ENCODE measurements around the gene ZNF761. TPM values are rescaled to one million over a fixed set of nuclear protein-coding genes. Genes with fewer than 3 reads are reported as not detected.
A peak's percentile ranks its signal among the peaks of the same experiment; 100 is the strongest.

ZNF761 gene
- total and polyA plus RNA-seq, 2 of the 13 experiments (the other 11 are each of a cell fraction or from before 2014, with no cell fraction given): 11.6 to 16.2 TPM

DNA sequence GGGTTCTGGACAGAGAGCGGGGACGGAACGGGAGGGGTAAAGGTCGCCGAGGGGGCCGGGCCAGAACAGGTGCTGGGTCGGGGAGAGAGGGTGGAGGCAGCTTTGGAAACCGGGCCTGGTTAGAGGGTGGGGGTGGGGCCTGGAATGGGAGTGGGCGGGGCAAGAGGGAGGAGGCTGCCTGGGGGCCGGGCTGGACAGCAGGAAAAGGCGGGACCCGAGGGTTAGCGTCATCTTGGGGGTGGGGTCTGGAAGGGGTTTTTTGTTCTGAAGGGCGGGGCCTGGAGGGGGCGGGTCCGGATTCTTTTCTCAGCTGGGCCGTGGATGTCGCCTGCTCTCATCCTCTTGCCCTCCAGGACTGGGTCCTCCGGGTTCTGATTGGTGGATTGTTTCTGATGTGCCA lies 31.5 kb downstream of the ZNF761 start (continued):
- TF ChIP-seq ZNF468 (CRISPR knock-in tag; IDR thresholded peaks at IDR 0.05) (no peak), ZNF180 (CRISPR knock-in tag; IDR thresholded peaks at IDR 0.05; ENCODE audit: borderline replicate concordance, low read depth) (no peak), SP2 (CRISPR knock-in tag; IDR thresholded peaks at IDR 0.05) (no peak)

DNA sequence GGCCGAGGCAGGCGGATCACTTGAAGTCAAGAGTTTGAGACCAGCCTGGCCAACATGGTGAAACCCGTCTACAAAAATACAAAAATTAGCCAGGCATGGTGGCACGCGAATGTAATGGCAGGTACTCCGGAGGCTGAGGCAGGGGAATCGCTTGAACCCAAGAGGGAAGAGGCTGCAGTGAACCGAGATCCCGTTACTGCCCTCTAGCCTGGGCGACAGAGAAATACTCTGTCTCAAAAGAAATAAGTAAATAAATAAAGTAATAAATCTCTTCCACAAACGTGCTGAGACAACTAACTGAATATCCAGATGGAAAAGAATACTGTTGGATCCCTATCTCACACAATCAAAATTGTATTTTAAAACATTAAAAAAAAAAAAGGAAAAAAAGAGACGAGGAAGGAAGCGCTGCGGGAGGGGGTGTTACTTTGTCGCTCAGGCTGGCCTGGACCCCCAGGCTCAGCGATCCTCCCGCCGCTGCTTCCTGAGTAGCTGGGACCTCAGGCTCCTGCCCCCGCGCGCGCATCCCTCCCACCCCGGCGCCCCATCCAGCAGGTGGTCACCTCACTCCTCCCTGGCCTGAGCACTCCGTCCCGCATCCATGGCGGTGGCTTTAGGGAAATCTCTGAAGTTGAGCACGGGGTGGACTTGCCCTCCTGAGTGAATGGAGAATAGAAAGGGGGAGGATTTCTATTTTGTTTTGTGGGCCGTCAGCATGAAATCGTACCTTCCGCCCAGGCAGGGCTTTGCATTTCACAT lies 35.1 kb downstream of the ZNF761 start:
- FAIRE-seq: no peak
- H3K27me3 ChIP-seq (ENCODE audit: control insufficient read depth in 1 of 2, insufficient read depth in 2 of 2, low read length in 2 of 2): no peaks in the 10 kb centered on the region; a peak in 1 of 5 replicates
- in situ Hi-C loops (cut with HindIII; ENCODE audit: extremely low pct_ligation_motif_present, low pct_unique_long_range_greater_than_20kb): no loop called here
- H4K20me1 ChIP-seq (ENCODE audit: insufficient read depth, low read length): no peaks in the 10 kb centered on the region
- BruUV-seq (replicated peaks): TSS peak; percentile 90
- peak overlapping the region; percentile 59 for H3K9ac ChIP-seq (ENCODE audit: insufficient read depth, low read depth, low read length)
- CTCF ChIA-PET (ENCODE audit: low intra/inter-chr PET ratio, low total read pairs): no interaction called here
- peak overlapping the region; percentile 83 for H2AFZ ChIP-seq (ENCODE audit: low read length)
- POLR2A ChIA-PET: no interaction called here
- peak overlapping the region; percentile 72 to 89 (median 89) for H3K4me3 ChIP-seq (replicated peaks in 1 of 3; ENCODE audit: insufficient read depth in 1 of 3, low read depth in 2 of 3, low read length in 3 of 3)
- H3K27ac ChIP-seq (ENCODE audit: extremely low read length, insufficient read depth, low read length): peak overlapping the region; percentile 87
- H3K4me2 ChIP-seq (ENCODE audit: low read depth, low read length): peak overlapping the region; percentile 73
- 27% methylated on average over 22 of the region's 31 CpGs for WGBS (ENCODE audit: low lambda C conversion rate)
- no peaks in the 10 kb centered on the region for H3K9me3 ChIP-seq (ENCODE audit: low read length)
- peak; percentile 66 for ATAC-seq
- DNase-seq (ENCODE audit: low spot score): no peak
- H3K4me1 ChIP-seq (ENCODE audit: insufficient read depth, low read length): peaks cover 45% of the 10 kb centered on the region
- no peaks in the 10 kb centered on the region; a peak in 1 of 5 replicates for H3K36me3 ChIP-seq (replicated peaks in 1 of 2; ENCODE audit: control insufficient read depth in 1 of 2, insufficient read depth in 2 of 2, low read length in 2 of 2)
- intact Hi-C loops (cut with micrococcal nuclease; ENCODE audit: unreplicated experiment): loop anchor here (2.0 kb wide), 1 partner anchor 36 kb away; the partner anchor contains the start of gene ZNF761
- H3K79me2 ChIP-seq (ENCODE audit: insufficient read depth, low read length): peaks cover 12% of the 10 kb centered on the region
- TF ChIP-seq ZNF296 (CRISPR knock-in tag; conservative IDR thresholded peaks at IDR 0.05): no peak
- peak; percentile 15 for TF ChIP-seq YY1 (IDR thresholded peaks at IDR 0.05; ENCODE audit: insufficient read depth, insufficient replicate concordance, low read depth, low read length)
- TF ChIP-seq ZNF333 (CRISPR knock-in tag; IDR thresholded peaks at IDR 0.05; ENCODE audit: borderline replicate concordance): no peak
- 0 out of 2 replicates have a peak, but pooled peaks have one; percentile 13 for TF ChIP-seq STAG1 (CRISPR knock-in tag; IDR thresholded peaks at IDR 0.05)
- TF ChIP-seq ZNF263 (CRISPR knock-in tag; IDR thresholded peaks at IDR 0.05): peak; percentile 71
- TF ChIP-seq KAT8 (CRISPR knock-in tag; IDR thresholded peaks at IDR 0.05): 0 out of 2 replicates have a peak, but pooled peaks have one; percentile 9
- TF ChIP-seq GABPA (IDR thresholded peaks at IDR 0.05; ENCODE audit: low read depth, low read length): no peak
- TF ChIP-seq GABPA (CRISPR knock-in tag; IDR thresholded peaks at IDR 0.05; ENCODE audit: low read depth): 0 out of 2 replicates have a peak, but pooled peaks have one; percentile 7
- TF ChIP-seq, protein P1, sequence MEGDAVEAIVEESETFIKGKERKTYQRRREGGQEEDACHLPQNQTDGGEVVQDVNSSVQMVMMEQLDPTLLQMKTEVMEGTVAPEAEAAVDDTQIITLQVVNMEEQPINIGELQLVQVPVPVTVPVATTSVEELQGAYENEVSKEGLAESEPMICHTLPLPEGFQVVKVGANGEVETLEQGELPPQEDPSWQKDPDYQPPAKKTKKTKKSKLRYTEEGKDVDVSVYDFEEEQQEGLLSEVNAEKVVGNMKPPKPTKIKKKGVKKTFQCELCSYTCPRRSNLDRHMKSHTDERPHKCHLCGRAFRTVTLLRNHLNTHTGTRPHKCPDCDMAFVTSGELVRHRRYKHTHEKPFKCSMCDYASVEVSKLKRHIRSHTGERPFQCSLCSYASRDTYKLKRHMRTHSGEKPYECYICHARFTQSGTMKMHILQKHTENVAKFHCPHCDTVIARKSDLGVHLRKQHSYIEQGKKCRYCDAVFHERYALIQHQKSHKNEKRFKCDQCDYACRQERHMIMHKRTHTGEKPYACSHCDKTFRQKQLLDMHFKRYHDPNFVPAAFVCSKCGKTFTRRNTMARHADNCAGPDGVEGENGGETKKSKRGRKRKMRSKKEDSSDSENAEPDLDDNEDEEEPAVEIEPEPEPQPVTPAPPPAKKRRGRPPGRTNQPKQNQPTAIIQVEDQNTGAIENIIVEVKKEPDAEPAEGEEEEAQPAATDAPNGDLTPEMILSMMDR (CRISPR knock-in tag; IDR thresholded peaks at IDR 0.05): peak; percentile 45
- TF ChIP-seq, protein P2, sequence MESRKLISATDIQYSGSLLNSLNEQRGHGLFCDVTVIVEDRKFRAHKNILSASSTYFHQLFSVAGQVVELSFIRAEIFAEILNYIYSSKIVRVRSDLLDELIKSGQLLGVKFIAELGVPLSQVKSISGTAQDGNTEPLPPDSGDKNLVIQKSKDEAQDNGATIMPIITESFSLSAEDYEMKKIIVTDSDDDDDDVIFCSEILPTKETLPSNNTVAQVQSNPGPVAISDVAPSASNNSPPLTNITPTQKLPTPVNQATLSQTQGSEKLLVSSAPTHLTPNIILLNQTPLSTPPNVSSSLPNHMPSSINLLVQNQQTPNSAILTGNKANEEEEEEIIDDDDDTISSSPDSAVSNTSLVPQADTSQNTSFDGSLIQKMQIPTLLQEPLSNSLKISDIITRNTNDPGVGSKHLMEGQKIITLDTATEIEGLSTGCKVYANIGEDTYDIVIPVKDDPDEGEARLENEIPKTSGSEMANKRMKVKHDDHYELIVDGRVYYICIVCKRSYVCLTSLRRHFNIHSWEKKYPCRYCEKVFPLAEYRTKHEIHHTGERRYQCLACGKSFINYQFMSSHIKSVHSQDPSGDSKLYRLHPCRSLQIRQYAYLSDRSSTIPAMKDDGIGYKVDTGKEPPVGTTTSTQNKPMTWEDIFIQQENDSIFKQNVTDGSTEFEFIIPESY (CRISPR knock-in tag; IDR thresholded peaks at IDR 0.05): 0 out of 2 replicates have a peak, but pooled peaks have one; percentile 16
- TF ChIP-seq, protein P3, sequence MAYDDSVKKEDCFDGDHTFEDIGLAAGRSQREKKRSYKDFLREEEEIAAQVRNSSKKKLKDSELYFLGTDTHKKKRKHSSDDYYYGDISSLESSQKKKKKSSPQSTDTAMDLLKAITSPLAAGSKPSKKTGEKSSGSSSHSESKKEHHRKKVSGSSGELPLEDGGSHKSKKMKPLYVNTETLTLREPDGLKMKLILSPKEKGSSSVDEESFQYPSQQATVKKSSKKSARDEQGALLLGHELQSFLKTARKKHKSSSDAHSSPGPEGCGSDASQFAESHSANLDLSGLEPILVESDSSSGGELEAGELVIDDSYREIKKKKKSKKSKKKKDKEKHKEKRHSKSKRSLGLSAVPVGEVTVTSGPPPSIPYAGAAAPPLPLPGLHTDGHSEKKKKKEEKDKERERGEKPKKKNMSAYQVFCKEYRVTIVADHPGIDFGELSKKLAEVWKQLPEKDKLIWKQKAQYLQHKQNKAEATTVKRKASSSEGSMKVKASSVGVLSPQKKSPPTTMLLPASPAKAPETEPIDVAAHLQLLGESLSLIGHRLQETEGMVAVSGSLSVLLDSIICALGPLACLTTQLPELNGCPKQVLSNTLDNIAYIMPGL (CRISPR knock-in tag; IDR thresholded peaks at IDR 0.05; ENCODE audit: borderline replicate concordance in 1 of 2, low read depth in 1 of 2): 0 out of 4 replicates have a peak, but pooled peaks have one; percentile 13 to 22
- TF ChIP-seq PRMT3 (CRISPR knock-in tag; IDR thresholded peaks at IDR 0.05; ENCODE audit: borderline replicate concordance, low read depth): no peak
- 0 out of 2 replicates have a peak, but pooled peaks have one; percentile 13 for TF ChIP-seq TARDBP (CRISPR knock-in tag; IDR thresholded peaks at IDR 0.05)
- no peak for TF ChIP-seq ZNF850 (CRISPR knock-in tag; conservative IDR thresholded peaks at IDR 0.05)

All from HepG2 (cell line).